HepG2 (cell line): ENCODE data around the gene MACROD2. TPM values are rescaled to one million over a fixed set of nuclear protein-coding genes. Genes with fewer than 3 reads are reported as not detected.

Experiments used
- ATF6 ChIP-seq: sonication (generic); formaldehyde crosslinking; conservative IDR thresholded peaks from 2 replicates; pipeline ENCODE4 v1.4.0; 2020; ENCODE audit warnings: missing genetic modification reagents
- BRF2 ChIP-seq: sonication (generic); formaldehyde crosslinking; IDR thresholded peaks from 2 replicates; pipeline ENCODE4 v1.8.1; 2022; ENCODE audit warnings: mild to moderate bottlenecking, missing genetic modification reagents
- RNF219 ChIP-seq: sonication (generic); formaldehyde crosslinking; IDR thresholded peaks from 2 replicates; pipeline ENCODE4 v1.5.0; 2020; ENCODE audit warnings: mild to moderate bottlenecking, missing genetic modification reagents
- ZFP82 ChIP-seq: sonication (generic); formaldehyde crosslinking; IDR thresholded peaks from 2 replicates; pipeline ENCODE4 v1.5.1; 2020; ENCODE audit warnings: mild to moderate bottlenecking, missing genetic modification reagents, borderline replicate concordance
- ZXDC ChIP-seq: sonication (generic); formaldehyde crosslinking; IDR thresholded peaks from 2 replicates; pipeline ENCODE4 v1.5.0; 2020; ENCODE audit warnings: mild to moderate bottlenecking, missing genetic modification reagents
- polyA plus RNA-seq, 8 experiments: library from polyadenylated mRNA; depleted of rRNA in 3 of 8; stranded (reverse) in 7 of 8; unstranded in 1 of 8; fragments of >200 nt; fragmentation: Illumina TruSeq in 4 of 8; extraction: Trizol in 4 of 8; gene quantifications; 2 replicates each; pipeline versions ENCODE4 v1.2.1 to v1.2.3, GENCODE V29; 2011 to 2016; ENCODE audit warnings: low read depth in 4 of 8, missing spikeins in 1 of 8, mixed read lengths in 1 of 8; ENCODE audit not compliant: insufficient read depth in 1 of 8
- total RNA-seq, 5 experiments: library from RNA; depleted of rRNA; stranded (reverse); fragments of >200 nt; fragmentation: Illumina TruSeq; extraction: Trizol; gene quantifications; 2 replicates each; pipeline ENCODE4 v1.2.3, GENCODE V29; 2016; ENCODE audit warnings: low read depth in 1 of 5

MACROD2 gene
- total and polyA plus RNA-seq, 2 of the 13 experiments (the other 11 are each of a cell fraction or from before 2014, with no cell fraction given), result 0.13 to 0.51 TPM

GRCh38 chr20:14117768-14118167 is 122.5 kb downstream of the MACROD2 start (continued):
- TF ChIP-seq ZFP82 (CRISPR knock-in tag), result no peak
- TF ChIP-seq BRF2, result no peak
- TF ChIP-seq ATF6, result no peak
- TF ChIP-seq RNF219 (CRISPR knock-in tag), result no peak
- no peak for TF ChIP-seq ZXDC
